HepG2 (cell line): ENCODE results near the gene KLF17. TPM values are rescaled to one million over a fixed set of nuclear protein-coding genes. Genes with fewer than 3 reads are reported as not detected.

ENCODE experiments used
- ATAC-seq: fragments of 200-7000 bp; cut with Tn5 transposase; 3 replicates; pipeline ENCODE4 v1.9.1; 2020; ENCODE audit warnings: mild to moderate bottlenecking, moderate library complexity
- BruUV-seq: library from RNA; stranded (reverse); fragments of 400-500 nt; replicated peaks from 2 replicates; lab custom pipeline; 2021; lab: Mats Ljungman, UMichigan
- CTCF ChIA-PET: fragments of 300-600 bp; formaldehyde crosslinking; extraction: SDS; loops from one replicate; lab custom pipeline; 2021; ENCODE audit warnings: low total read pairs, inconsistent platforms, low intra/inter-chr PET ratio; lab: Yijun Ruan, JAX
- POLR2A ChIA-PET: fragments of 350-600 bp; sonication (Branson Sonifier 250); formaldehyde crosslinking; loops from one replicate; lab custom pipeline; 2020; ENCODE audit warnings: antibody characterized with exemption, inconsistent platforms; lab: Yijun Ruan, JAX
- DNase-seq: peaks from one replicate; pipeline ENCODE4 v3.0.0-alpha.2; 2015; ENCODE audit warnings: low spot score
- FAIRE-seq: peaks from 3 replicates; lab custom pipeline; 2011; peaks lifted over from hg19 to GRCh38; lab: Jason Lieb, UNC
- H2AFZ ChIP-seq: one replicate; pipeline ENCODE4 v1.6.1; 2011; ENCODE audit warnings: low read length, inconsistent platforms
- H3K27ac ChIP-seq: fragments of 300-600 bp; 3 replicates; pipeline ENCODE4 v1.8.0; 2011; ENCODE audit warnings: mixed run types, mild to moderate bottlenecking, mixed read lengths, low read length, inconsistent platforms; ENCODE audit not compliant: insufficient read depth; ENCODE audit errors: extremely low read length
- H3K27me3 ChIP-seq, 2 experiments: fragments of 200-600 bp in 1 of 2; 2 replicates in 1 of 2; 3 replicates in 1 of 2; pipeline versions ENCODE4 v1.6.0 to v1.8.0; 2011; ENCODE audit warnings: low read length in 2 of 2, mild to moderate bottlenecking in 2 of 2, moderate library complexity in 2 of 2, inconsistent platforms in 1 of 2; ENCODE audit not compliant: insufficient read depth in 2 of 2, control insufficient read depth in 1 of 2
- H3K36me3 ChIP-seq, 2 experiments: fragments of 200-600 bp in 1 of 2; replicated peaks in 1 of 2; 2 replicates in 1 of 2; 3 replicates in 1 of 2; pipeline versions ENCODE4 v1.5.1 to v1.8.0; 2011; ENCODE audit warnings: low read length in 2 of 2, inconsistent platforms in 1 of 2; ENCODE audit not compliant: insufficient read depth in 2 of 2, control insufficient read depth in 1 of 2
- H3K4me1 ChIP-seq: 2 replicates; pipeline ENCODE4 v1.5.1; 2012; ENCODE audit warnings: low read length, inconsistent platforms; ENCODE audit not compliant: insufficient read depth
- H3K4me2 ChIP-seq: 2 replicates; pipeline ENCODE4 v1.6.0; 2011; ENCODE audit warnings: low read depth, low read length, inconsistent platforms
- H3K4me3 ChIP-seq, 3 experiments: fragments of 200-600 bp in 1 of 3; sonication (generic), shearing (Covaris generic) in 1 of 3; replicated peaks in 1 of 3; 2 replicates each; pipeline ENCODE4 v1.5.1; 2011 to 2016; ENCODE audit warnings: low read length in 3 of 3, inconsistent platforms in 2 of 3, low read depth in 2 of 3, mild to moderate bottlenecking in 2 of 3, control low read depth in 1 of 3, mixed read lengths in 1 of 3; ENCODE audit not compliant: insufficient read depth in 1 of 3
- H3K79me2 ChIP-seq: one replicate; pipeline ENCODE4 v1.6.1; 2011; ENCODE audit warnings: low read length, inconsistent platforms; ENCODE audit not compliant: insufficient read depth
- H3K9ac ChIP-seq: 2 replicates; pipeline ENCODE4 v1.6.0; 2011; ENCODE audit warnings: mild to moderate bottlenecking, low read depth, low read length, inconsistent platforms; ENCODE audit not compliant: insufficient read depth
- H3K9me3 ChIP-seq: 2 replicates; pipeline ENCODE4 v1.5.1; 2012; ENCODE audit warnings: mild to moderate bottlenecking, low read length
- H4K20me1 ChIP-seq: 2 replicates; pipeline ENCODE4 v1.6.0; 2011; ENCODE audit warnings: inconsistent platforms, mild to moderate bottlenecking, low read length, moderate library complexity; ENCODE audit not compliant: insufficient read depth
- BRCA1 ChIP-seq: sonication (generic); formaldehyde crosslinking; IDR thresholded peaks from 2 replicates; pipeline ENCODE4 v1.4.0; 2020; ENCODE audit warnings: missing genetic modification reagents
- EZH2 ChIP-seq: conservative IDR thresholded peaks from 2 replicates; pipeline ENCODE4 v1.6.1; 2012; ENCODE audit warnings: mild to moderate bottlenecking, low read depth, low read length, moderate library complexity
- MYC ChIP-seq: sonication (generic); formaldehyde crosslinking; IDR thresholded peaks from 2 replicates; pipeline ENCODE4 v1.9.0; 2021; ENCODE audit warnings: missing genetic modification reagents, borderline replicate concordance
- RAD51 ChIP-seq: fragments of 450-650 bp; IDR thresholded peaks from 2 replicates; pipeline ENCODE4 v1.6.1; 2016; ENCODE audit warnings: borderline replicate concordance
- ZKSCAN1 ChIP-seq: fragments of 150-350 bp; IDR thresholded peaks from 2 replicates; pipeline ENCODE4 v1.6.1; 2014; ENCODE audit warnings: low read length
- ZNF121 ChIP-seq: sonication (generic); formaldehyde crosslinking; IDR thresholded peaks from 2 replicates; pipeline ENCODE4 v1.5.0; 2020; ENCODE audit warnings: mild to moderate bottlenecking, missing genetic modification reagents
- ZNF773 ChIP-seq: sonication (generic); formaldehyde crosslinking; IDR thresholded peaks from 2 replicates; pipeline ENCODE4 v1.4.0; 2020; ENCODE audit warnings: missing genetic modification reagents, borderline replicate concordance
- WGBS: methylation state at CpG from one replicate; pipeline ENCODE4 v1.1.6; 2017; ENCODE audit warnings: low lambda C conversion rate; 5-methylcytosine and 5-hydroxymethylcytosine counted together
- in situ Hi-C: cut with HindIII; loops from 2 replicates; pipeline ENCODE4 v1.10.0; 2017; ENCODE audit warnings: low pct_unique_long_range_greater_than_20kb; ENCODE audit not compliant: extremely low pct_ligation_motif_present
- intact Hi-C: fragments of 100-400 bp; cut with micrococcal nuclease; formaldehyde crosslinking; loops from one replicate; pipeline ENCODE4 v1.10.0; 2022; ENCODE audit not compliant: unreplicated experiment
- polyA plus RNA-seq, 8 experiments: library from polyadenylated mRNA; depleted of rRNA in 3 of 8; stranded (reverse) in 7 of 8; unstranded in 1 of 8; fragments of >200 nt; fragmentation: Illumina TruSeq in 4 of 8; extraction: Trizol in 4 of 8; gene quantifications; 2 replicates each; pipeline versions ENCODE4 v1.2.1 to v1.2.3, GENCODE V29; 2011 to 2016; ENCODE audit warnings: low read depth in 4 of 8, missing spikeins in 1 of 8, mixed read lengths in 1 of 8; ENCODE audit not compliant: insufficient read depth in 1 of 8
- total RNA-seq, 5 experiments: library from RNA; depleted of rRNA; stranded (reverse); fragments of >200 nt; fragmentation: Illumina TruSeq; extraction: Trizol; gene quantifications; 2 replicates each; pipeline ENCODE4 v1.2.3, GENCODE V29; 2016; ENCODE audit warnings: low read depth in 1 of 5
- TF ChIP-seq, protein P1 (sequence below): sonication (generic); formaldehyde crosslinking; IDR thresholded peaks from 2 replicates; pipeline ENCODE4 v1.4.0; 2020; ENCODE audit warnings: mild to moderate bottlenecking, missing genetic modification reagents
- TF ChIP-seq, protein P2 (sequence below): sonication (generic); formaldehyde crosslinking; IDR thresholded peaks from 2 replicates; pipeline ENCODE4 v1.4.0; 2020; ENCODE audit warnings: missing genetic modification reagents, mild to moderate bottlenecking, borderline replicate concordance
- TF ChIP-seq, protein P3 (sequence below): sonication (generic); formaldehyde crosslinking; IDR thresholded peaks from 2 replicates; pipeline ENCODE4 v1.4.0; 2020; ENCODE audit warnings: missing genetic modification reagents, borderline replicate concordance

KLF17 gene
- total and polyA plus RNA-seq, 2 of the 13 experiments (the other 11 are each of a cell fraction or from before 2014, with no cell fraction given) = not detected

DNA sequence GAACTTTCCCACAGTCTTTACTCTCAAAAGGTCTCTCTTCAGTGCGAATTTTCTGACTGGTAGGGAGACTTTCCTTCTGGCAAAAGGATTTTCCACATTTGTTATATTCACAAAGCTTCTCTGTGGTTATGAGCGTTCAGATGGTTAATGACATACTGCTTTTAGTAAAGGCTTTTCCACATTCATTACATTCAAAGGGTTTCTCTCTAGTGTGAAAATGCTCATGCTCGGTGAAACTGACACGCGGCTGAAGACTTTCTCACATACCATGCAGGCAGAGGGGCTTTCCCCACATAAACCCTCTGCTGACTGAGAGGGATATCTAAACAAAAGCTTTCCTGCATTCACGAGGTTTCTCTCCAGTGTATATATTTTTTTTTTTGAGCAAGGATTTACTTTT lies 32.7 kb downstream of the KLF17 start:
- Histone ChIP-seq H3K4me2 (no peak overlapping the region), H3K4me3 (no peak overlapping the region), H3K9ac (no peak overlapping the region), H4K20me1 (no peaks in the 10 kb centered on the region), H3K79me2 (no peaks in the 10 kb centered on the region), H3K4me1 (no peaks in the 10 kb centered on the region), H2AFZ (no peak overlapping the region), H3K27ac (no peak overlapping the region), H3K9me3 (no peaks in the 10 kb centered on the region), H3K27me3 (peaks cover 0 to 24% of the 10 kb centered on the region in 2 experiments; a peak in 2 of 5 replicates), H3K36me3 (no peaks in the 10 kb centered on the region)
- BruUV-seq = no TSS peak
- WGBS = 16% methylated on average over 6 of the region's 6 CpGs
- TF ChIP-seq, protein P1, sequence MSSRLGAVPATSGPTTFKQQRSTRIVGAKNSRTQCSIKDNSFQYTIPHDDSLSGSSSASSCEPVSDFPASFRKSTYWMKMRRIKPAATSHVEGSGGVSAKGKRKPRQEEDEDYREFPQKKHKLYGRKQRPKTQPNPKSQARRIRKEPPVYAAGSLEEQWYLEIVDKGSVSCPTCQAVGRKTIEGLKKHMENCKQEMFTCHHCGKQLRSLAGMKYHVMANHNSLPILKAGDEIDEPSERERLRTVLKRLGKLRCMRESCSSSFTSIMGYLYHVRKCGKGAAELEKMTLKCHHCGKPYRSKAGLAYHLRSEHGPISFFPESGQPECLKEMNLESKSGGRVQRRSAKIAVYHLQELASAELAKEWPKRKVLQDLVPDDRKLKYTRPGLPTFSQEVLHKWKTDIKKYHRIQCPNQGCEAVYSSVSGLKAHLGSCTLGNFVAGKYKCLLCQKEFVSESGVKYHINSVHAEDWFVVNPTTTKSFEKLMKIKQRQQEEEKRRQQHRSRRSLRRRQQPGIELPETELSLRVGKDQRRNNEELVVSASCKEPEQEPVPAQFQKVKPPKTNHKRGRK (CRISPR knock-in tag) = no peak
- TF ChIP-seq MYC (CRISPR knock-in tag) (no peak), RAD51 (no peak), BRCA1 (no peak), ZNF773 (CRISPR knock-in tag) (no peak), EZH2 (no peak), ZKSCAN1 (no peak), ZNF121 (no peak)
- TF ChIP-seq, protein P2, sequence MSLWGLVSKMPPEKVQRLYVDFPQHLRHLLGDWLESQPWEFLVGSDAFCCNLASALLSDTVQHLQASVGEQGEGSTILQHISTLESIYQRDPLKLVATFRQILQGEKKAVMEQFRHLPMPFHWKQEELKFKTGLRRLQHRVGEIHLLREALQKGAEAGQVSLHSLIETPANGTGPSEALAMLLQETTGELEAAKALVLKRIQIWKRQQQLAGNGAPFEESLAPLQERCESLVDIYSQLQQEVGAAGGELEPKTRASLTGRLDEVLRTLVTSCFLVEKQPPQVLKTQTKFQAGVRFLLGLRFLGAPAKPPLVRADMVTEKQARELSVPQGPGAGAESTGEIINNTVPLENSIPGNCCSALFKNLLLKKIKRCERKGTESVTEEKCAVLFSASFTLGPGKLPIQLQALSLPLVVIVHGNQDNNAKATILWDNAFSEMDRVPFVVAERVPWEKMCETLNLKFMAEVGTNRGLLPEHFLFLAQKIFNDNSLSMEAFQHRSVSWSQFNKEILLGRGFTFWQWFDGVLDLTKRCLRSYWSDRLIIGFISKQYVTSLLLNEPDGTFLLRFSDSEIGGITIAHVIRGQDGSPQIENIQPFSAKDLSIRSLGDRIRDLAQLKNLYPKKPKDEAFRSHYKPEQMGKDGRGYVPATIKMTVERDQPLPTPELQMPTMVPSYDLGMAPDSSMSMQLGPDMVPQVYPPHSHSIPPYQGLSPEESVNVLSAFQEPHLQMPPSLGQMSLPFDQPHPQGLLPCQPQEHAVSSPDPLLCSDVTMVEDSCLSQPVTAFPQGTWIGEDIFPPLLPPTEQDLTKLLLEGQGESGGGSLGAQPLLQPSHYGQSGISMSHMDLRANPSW (CRISPR knock-in tag) = no peak
- TF ChIP-seq, protein P3, sequence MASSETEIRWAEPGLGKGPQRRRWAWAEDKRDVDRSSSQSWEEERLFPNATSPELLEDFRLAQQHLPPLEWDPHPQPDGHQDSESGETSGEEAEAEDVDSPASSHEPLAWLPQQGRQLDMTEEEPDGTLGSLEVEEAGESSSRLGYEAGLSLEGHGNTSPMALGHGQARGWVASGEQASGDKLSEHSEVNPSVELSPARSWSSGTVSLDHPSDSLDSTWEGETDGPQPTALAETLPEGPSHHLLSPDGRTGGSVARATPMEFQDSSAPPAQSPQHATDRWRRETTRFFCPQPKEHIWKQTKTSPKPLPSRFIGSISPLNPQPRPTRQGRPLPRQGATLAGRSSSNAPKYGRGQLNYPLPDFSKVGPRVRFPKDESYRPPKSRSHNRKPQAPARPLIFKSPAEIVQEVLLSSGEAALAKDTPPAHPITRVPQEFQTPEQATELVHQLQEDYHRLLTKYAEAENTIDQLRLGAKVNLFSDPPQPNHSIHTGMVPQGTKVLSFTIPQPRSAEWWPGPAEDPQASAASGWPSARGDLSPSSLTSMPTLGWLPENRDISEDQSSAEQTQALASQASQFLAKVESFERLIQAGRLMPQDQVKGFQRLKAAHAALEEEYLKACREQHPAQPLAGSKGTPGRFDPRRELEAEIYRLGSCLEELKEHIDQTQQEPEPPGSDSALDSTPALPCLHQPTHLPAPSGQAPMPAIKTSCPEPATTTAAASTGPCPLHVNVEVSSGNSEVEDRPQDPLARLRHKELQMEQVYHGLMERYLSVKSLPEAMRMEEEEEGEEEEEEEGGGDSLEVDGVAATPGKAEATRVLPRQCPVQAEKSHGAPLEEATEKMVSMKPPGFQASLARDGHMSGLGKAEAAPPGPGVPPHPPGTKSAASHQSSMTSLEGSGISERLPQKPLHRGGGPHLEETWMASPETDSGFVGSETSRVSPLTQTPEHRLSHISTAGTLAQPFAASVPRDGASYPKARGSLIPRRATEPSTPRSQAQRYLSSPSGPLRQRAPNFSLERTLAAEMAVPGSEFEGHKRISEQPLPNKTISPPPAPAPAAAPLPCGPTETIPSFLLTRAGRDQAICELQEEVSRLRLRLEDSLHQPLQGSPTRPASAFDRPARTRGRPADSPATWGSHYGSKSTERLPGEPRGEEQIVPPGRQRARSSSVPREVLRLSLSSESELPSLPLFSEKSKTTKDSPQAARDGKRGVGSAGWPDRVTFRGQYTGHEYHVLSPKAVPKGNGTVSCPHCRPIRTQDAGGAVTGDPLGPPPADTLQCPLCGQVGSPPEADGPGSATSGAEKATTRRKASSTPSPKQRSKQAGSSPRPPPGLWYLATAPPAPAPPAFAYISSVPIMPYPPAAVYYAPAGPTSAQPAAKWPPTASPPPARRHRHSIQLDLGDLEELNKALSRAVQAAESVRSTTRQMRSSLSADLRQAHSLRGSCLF = no peak
- ChIA-PET POLR2A (no interaction called here), CTCF (no interaction called here)
- FAIRE-seq = no peak
- no peak for DNase-seq
- ATAC-seq = no peak
- intact Hi-C loops (no loop called here), in situ Hi-C loops (no loop called here)
